Psoas muscle (tissue), 8 donors: ENCODE data around the gene CCDC8. TPM values are rescaled to one million over a fixed set of nuclear protein-coding genes. Genes with fewer than 3 reads are reported as not detected.

Experiments
- ATAC-seq, 4 donors: fragments of 200-7000 bp; cut with Tn5 transposase; one replicate each; pipeline ENCODE4 v1.9.1; 2020; ENCODE audit warnings: moderate library complexity in 3 of 4, mild to moderate bottlenecking in 2 of 4
- DNase-seq, 2 donors: peaks; one replicate each; pipeline ENCODE4 v3.0.0-alpha.2; 2020
- H3K27ac ChIP-seq: fragments of 200-600 bp; one replicate; pipeline ENCODE4 v1.8.0; 2022
- H3K27me3 ChIP-seq, 3 donors: fragments of 200-600 bp in 1 of 3; one replicate each; pipeline versions ENCODE4 v1.6.1 to v1.8.0; 2013 to 2022; ENCODE audit warnings: low read length in 2 of 3, mild to moderate bottlenecking in 2 of 3, moderate library complexity in 1 of 3; ENCODE audit not compliant: insufficient read depth in 3 of 3
- H3K36me3 ChIP-seq, 2 donors: fragments of 200-600 bp in 1 of 2; one replicate each; pipeline versions ENCODE4 v1.6.1 to v1.8.0; 2013 to 2022; ENCODE audit warnings: low read depth in 1 of 2, mild to moderate bottlenecking in 1 of 2, moderate library complexity in 1 of 2; ENCODE audit not compliant: insufficient read depth in 1 of 2
- H3K4me1 ChIP-seq: fragments of 200-600 bp; one replicate; pipeline ENCODE4 v1.8.0; 2022
- H3K4me3 ChIP-seq: fragments of 200-600 bp; one replicate; pipeline ENCODE4 v1.8.0; 2022; ENCODE audit warnings: mild to moderate bottlenecking
- H3K9me3 ChIP-seq: fragments of 200-600 bp; one replicate; pipeline ENCODE4 v1.8.0; 2022
- WGBS, 3 donors: extraction: QIAGEN DNeasy Blood & Tissue Kit; methylation state at CpG; one replicate each; pipeline versions ENCODE4 v1.1.6 to v1.1.7; 2013; 5-methylcytosine and 5-hydroxymethylcytosine counted together
- intact Hi-C, 2 donors: fragments of 100-400 bp; cut with DNase I; formaldehyde crosslinking; loops; one replicate each; pipeline versions ENCODE4 v1.11.0 to v1.14.2; 2022
- polyA plus RNA-seq, 3 donors: library from polyadenylated mRNA; stranded (reverse); fragments of 200-250 nt; gene quantifications; one replicate each; pipeline ENCODE4 v1.2.3, GENCODE V29; 2013
- total RNA-seq, 4 donors: library from RNA; stranded (reverse); fragmentation: NEBNext Ultra II Directional in 2 of 4; extraction: Animal tissue kit (Norgen Biotek cat#: 25700) in 2 of 4; gene quantifications; one replicate each; pipeline versions ENCODE4 v1.2.1 to v1.2.4, GENCODE V29; 2021 to 2023
- TF ChIP-seq, protein P1 (sequence below): fragments of 200-600 bp; IDR thresholded peaks from one replicate; pipeline ENCODE4 v1.8.0; 2022; ENCODE audit warnings: antibody characterized with exemption
- donor health status: healthy with polysubstance abuse.
- donor health status: DM: no; HTN: no; CAD: no; lungs with moderate emphysema.
- donor health status: Bipolar disorder and iron deficiency.
- donor health status: healthy.
- donor health status: DM: yes; HTN: yes; CAD: no.
- donor health status: DM: no; HTN: no; CAD: no.
- donor health status: DM: no; HTN: no; CAD: no.
- donor health status: DM: yes; HTN: yes; CAD: no.

The CCDC8 gene
- total and polyA plus RNA-seq, 7 donors = 0.51 to 7.0 (median 1.6) TPM

GRCh38 chr19:46456930-46457329 is 43.6 kb upstream of the CCDC8 start:
- Histone ChIP-seq H3K4me3 (no peak overlapping the region), H3K36me3 (no peaks in the 10 kb centered on the region), H3K4me1 (no peaks in the 10 kb centered on the region), H3K27me3 (no peaks in the 10 kb centered on the region), H3K9me3 (no peaks in the 10 kb centered on the region), H3K27ac (no peak overlapping the region)
- ATAC-seq (no peak), DNase-seq (no peak)
- intact Hi-C loops = no loop called here
- 93 to 97% (median 95%) methylated on average over 5 of the region's 5 CpGs for WGBS, 3 donors
- TF ChIP-seq, protein P1, sequence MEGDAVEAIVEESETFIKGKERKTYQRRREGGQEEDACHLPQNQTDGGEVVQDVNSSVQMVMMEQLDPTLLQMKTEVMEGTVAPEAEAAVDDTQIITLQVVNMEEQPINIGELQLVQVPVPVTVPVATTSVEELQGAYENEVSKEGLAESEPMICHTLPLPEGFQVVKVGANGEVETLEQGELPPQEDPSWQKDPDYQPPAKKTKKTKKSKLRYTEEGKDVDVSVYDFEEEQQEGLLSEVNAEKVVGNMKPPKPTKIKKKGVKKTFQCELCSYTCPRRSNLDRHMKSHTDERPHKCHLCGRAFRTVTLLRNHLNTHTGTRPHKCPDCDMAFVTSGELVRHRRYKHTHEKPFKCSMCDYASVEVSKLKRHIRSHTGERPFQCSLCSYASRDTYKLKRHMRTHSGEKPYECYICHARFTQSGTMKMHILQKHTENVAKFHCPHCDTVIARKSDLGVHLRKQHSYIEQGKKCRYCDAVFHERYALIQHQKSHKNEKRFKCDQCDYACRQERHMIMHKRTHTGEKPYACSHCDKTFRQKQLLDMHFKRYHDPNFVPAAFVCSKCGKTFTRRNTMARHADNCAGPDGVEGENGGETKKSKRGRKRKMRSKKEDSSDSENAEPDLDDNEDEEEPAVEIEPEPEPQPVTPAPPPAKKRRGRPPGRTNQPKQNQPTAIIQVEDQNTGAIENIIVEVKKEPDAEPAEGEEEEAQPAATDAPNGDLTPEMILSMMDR = no peak

GRCh38 chr19:46454244-46454643 is 40.9 kb upstream of the CCDC8 start:
- no peak overlapping the region for H3K4me3 ChIP-seq
- peaks cover 4% of the 10 kb centered on the region for H3K4me1 ChIP-seq
- no peak for DNase-seq
- no peaks in the 10 kb centered on the region for H3K9me3 ChIP-seq
- H3K27ac ChIP-seq = no peak overlapping the region
- 74 to 77% (median 77%) methylated on average over 3 of the region's 3 CpGs for WGBS, 3 donors
- H3K36me3 ChIP-seq = no peaks in the 10 kb centered on the region
- H3K27me3 ChIP-seq = no peaks in the 10 kb centered on the region
- intact Hi-C loops = no loop called here
- TF ChIP-seq, protein P1 = no peak
- no peak for ATAC-seq

GRCh38 chr19:46453661-46454060 is 40.3 kb upstream of the CCDC8 start:
- no peak overlapping the region for H3K4me3 ChIP-seq
- intact Hi-C loops = no loop called here
- no peak for DNase-seq
- H3K36me3 ChIP-seq = no peaks in the 10 kb centered on the region
- WGBS, 3 donors = 78 to 84% (median 79%) methylated on average over 6 of the region's 6 CpGs
- H3K9me3 ChIP-seq = no peaks in the 10 kb centered on the region
- H3K4me1 ChIP-seq = peaks cover 4% of the 10 kb centered on the region
- H3K27me3 ChIP-seq = no peaks in the 10 kb centered on the region
- TF ChIP-seq, protein P1 = no peak
- ATAC-seq = no peak
- H3K27ac ChIP-seq = no peak overlapping the region

DNA sequence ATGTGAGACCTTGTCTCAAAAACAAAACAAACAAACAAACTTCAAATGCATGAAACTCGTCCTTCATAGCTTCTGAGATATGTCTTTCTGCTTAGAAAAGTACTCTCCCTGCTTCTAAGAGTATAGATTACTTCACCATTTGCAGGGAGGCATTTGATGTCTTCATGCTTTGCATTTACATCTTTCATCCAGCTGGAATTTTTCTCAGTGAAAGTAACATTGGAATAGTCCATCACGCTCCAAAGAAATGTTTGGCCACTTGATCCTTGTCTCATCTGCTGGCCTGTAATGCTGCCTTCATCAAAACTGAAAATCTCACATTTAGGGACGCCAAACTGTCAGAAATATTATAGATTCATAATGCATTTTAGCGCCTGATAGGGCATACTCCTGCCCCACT is 38.8 kb upstream of the CCDC8 start:
- Histone ChIP-seq H3K27ac (no peak overlapping the region), H3K27me3 (no peaks in the 10 kb centered on the region), H3K9me3 (no peaks in the 10 kb centered on the region), H3K4me3 (no peak overlapping the region), H3K4me1 (peaks cover 4% of the 10 kb centered on the region), H3K36me3 (no peaks in the 10 kb centered on the region)
- DNase-seq = no peak
- WGBS, 3 donors = 45 to 52% (median 47%) methylated on average over 4 of the region's 4 CpGs
- intact Hi-C loops = no loop called here
- ATAC-seq = no peak
- TF ChIP-seq, protein P1 = no peak

DNA sequence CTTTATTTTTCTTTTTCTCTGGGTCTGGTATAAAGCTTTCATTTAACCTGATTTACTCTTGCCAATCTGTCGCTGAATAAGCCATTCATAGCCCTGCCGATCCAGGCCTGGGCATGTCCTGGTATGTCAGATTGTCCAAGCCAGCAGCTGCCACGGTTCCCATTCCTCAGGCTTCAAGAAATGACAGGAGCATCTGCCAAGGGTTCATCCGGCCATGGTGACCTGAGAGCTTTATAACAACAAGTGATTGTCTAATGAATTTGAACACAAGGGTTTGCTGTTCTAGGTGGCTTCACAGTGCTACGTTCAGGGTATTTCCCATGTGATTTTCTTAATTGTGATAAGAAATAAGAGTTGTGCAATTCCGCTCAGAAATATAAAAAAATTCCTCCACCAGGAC is 38.0 kb upstream of the CCDC8 start:
- ATAC-seq = peak; percentile 72 to 94 (median 86)
- 18 to 28% (median 19%) methylated on average over 6 of the region's 6 CpGs for WGBS, 3 donors
- TF ChIP-seq, protein P1 = no peak
- H3K4me3 ChIP-seq = no peak overlapping the region
- peaks cover 4% of the 10 kb centered on the region for H3K4me1 ChIP-seq
- no peaks in the 10 kb centered on the region for H3K36me3 ChIP-seq
- intact Hi-C loops = no loop called here
- H3K9me3 ChIP-seq = no peaks in the 10 kb centered on the region
- DNase-seq = no peak
- no peaks in the 10 kb centered on the region for H3K27me3 ChIP-seq
- H3K27ac ChIP-seq = peak overlapping the region; percentile 56
